SK-N-SH (cell line): Measurements from ENCODE around the gene LTB4R2. TPM values are rescaled to one million over a fixed set of nuclear protein-coding genes. Genes with fewer than 3 reads are reported as not detected.

Source experiments
- CTCF ChIA-PET: fragments of 300-600, 350-600 bp; formaldehyde crosslinking; extraction: SDS; loops from one replicate; lab custom pipeline; 2021; lab: Yijun Ruan, JAX
- POLR2A ChIA-PET: fragments of 350-600 bp; sonication (Branson Sonifier 250); formaldehyde crosslinking; extraction: SDS; loops from one replicate; lab custom pipeline; 2020; ENCODE audit warnings: antibody characterized with exemption, inconsistent platforms; lab: Yijun Ruan, JAX
- DNase-seq: peaks from one replicate; pipeline ENCODE4 v3.0.0; 2012
- H2AFZ ChIP-seq: fragments of 200-600 bp; sonication (generic); 2 replicates; pipeline ENCODE4 v1.8.1; 2016; ENCODE audit warnings: antibody characterized with exemption, mild to moderate bottlenecking, low read depth
- H3F3A ChIP-seq: fragments of 200-600 bp; sonication (generic); replicated peaks from 2 replicates; pipeline ENCODE3; 2016; ENCODE audit warnings: antibody characterized with exemption, mild to moderate bottlenecking; ENCODE audit not compliant: insufficient read depth
- H3K27ac ChIP-seq, 2 experiments: fragments of 200-500 bp in 1 of 2; fragments of 200-600 bp in 1 of 2; sonication (Bioruptor generic) in 1 of 2; sonication (generic), shearing (Covaris generic) in 1 of 2; 2 replicates each; pipeline versions ENCODE4 v1.5.1 to v1.6.1; 2014 to 2016; ENCODE audit warnings: low read depth in 2 of 2, inconsistent platforms in 1 of 2, low read length in 1 of 2, mild to moderate bottlenecking in 1 of 2, mixed read lengths in 1 of 2
- H3K27me3 ChIP-seq: fragments of 200-600 bp; sonication (generic), shearing (Covaris generic); 2 replicates; pipeline ENCODE4 v1.6.1; 2016; ENCODE audit warnings: mixed run types; ENCODE audit not compliant: insufficient read depth
- H3K36me3 ChIP-seq, 2 experiments: fragments of 200-500 bp in 1 of 2; fragments of 200-600 bp in 1 of 2; sonication (Bioruptor generic) in 1 of 2; sonication (generic) in 1 of 2; replicated peaks in 1 of 2; 2 replicates each; pipeline versions ENCODE3 to v1.5.1; 2014 to 2016; ENCODE audit warnings: low read length in 1 of 2, mild to moderate bottlenecking in 1 of 2; ENCODE audit not compliant: insufficient read depth in 2 of 2, control insufficient read depth in 1 of 2
- H3K4me1 ChIP-seq, 2 experiments: fragments of 200-500 bp in 1 of 2; fragments of 200-600 bp in 1 of 2; sonication (Bioruptor generic) in 1 of 2; sonication (generic), shearing (Covaris generic) in 1 of 2; 2 replicates each; pipeline versions ENCODE4 v1.5.1 to v1.6.1; 2014 to 2016; ENCODE audit warnings: low read depth in 1 of 2, low read length in 1 of 2, mixed run types in 1 of 2; ENCODE audit not compliant: insufficient read depth in 2 of 2, control insufficient read depth in 1 of 2
- H3K4me2 ChIP-seq: fragments of 200-600 bp; sonication (generic), shearing (Covaris generic); 2 replicates; pipeline ENCODE4 v1.6.1; 2017; ENCODE audit warnings: mixed run types
- H3K4me3 ChIP-seq, 2 experiments: fragments of 200-500 bp in 1 of 2; fragments of 200-600 bp in 1 of 2; sonication (Bioruptor generic) in 1 of 2; sonication (generic), shearing (Covaris generic) in 1 of 2; 2 replicates each; pipeline versions ENCODE4 v1.5.1 to v1.8.1; 2014 to 2016; ENCODE audit warnings: low read depth in 2 of 2, inconsistent platforms in 1 of 2, low read length in 1 of 2, mild to moderate bottlenecking in 1 of 2, mixed read lengths in 1 of 2, moderate library complexity in 1 of 2
- H3K79me2 ChIP-seq: fragments of 200-600 bp; sonication (generic); 2 replicates; pipeline ENCODE4 v1.8.1; 2017; ENCODE audit warnings: mild to moderate bottlenecking; ENCODE audit not compliant: insufficient read depth
- H3K9ac ChIP-seq: fragments of 200-600 bp; sonication (generic); 2 replicates; pipeline ENCODE4 v1.6.1; 2017; ENCODE audit warnings: mixed run types
- H3K9me2 ChIP-seq: fragments of 200-600 bp; sonication (generic); 2 replicates; pipeline ENCODE4 v1.6.1; 2017; ENCODE audit warnings: mixed run types
- H3K9me3 ChIP-seq: fragments of 200-600 bp; sonication (generic); 2 replicates; pipeline ENCODE4 v1.6.1; 2017; ENCODE audit warnings: mixed run types, mild to moderate bottlenecking, moderate library complexity
- H4K20me1 ChIP-seq: fragments of 200-600 bp; sonication (generic); 2 replicates; pipeline ENCODE4 v1.6.1; 2017; ENCODE audit warnings: mild to moderate bottlenecking, mixed run types; ENCODE audit not compliant: insufficient read depth
- CHD2 ChIP-seq: fragments of 150-350 bp; IDR thresholded peaks from 2 replicates; pipeline ENCODE4 v1.6.1; 2018; ENCODE audit warnings: low read length; ENCODE audit not compliant: partially characterized antibody
- ELF1 ChIP-seq: IDR thresholded peaks from 2 replicates; pipeline ENCODE4 v1.4.0; 2012
- EZH2phosphoT487 ChIP-seq: fragments of 200-600 bp; sonication (generic); IDR thresholded peaks from 2 replicates; pipeline ENCODE4 v1.6.1; 2017; ENCODE audit warnings: low read depth, mixed run types, mild to moderate bottlenecking, antibody characterized with exemption, moderate library complexity, borderline replicate concordance
- GABPA ChIP-seq: IDR thresholded peaks from 2 replicates; pipeline ENCODE4 v1.4.0; 2012; ENCODE audit warnings: low read depth, mild to moderate bottlenecking
- IRF3 ChIP-seq: fragments of 150-350 bp; IDR thresholded peaks from 2 replicates; pipeline ENCODE4 v1.6.1; 2016; ENCODE audit warnings: mild to moderate bottlenecking, low read depth, low read length
- JUND ChIP-seq: IDR thresholded peaks from 2 replicates; pipeline ENCODE4 v1.4.0; 2012
- MEF2A ChIP-seq: IDR thresholded peaks from 2 replicates; pipeline ENCODE4 v1.4.0; 2012; ENCODE audit warnings: low read depth, borderline replicate concordance
- MXI1 ChIP-seq: IDR thresholded peaks from 2 replicates; pipeline ENCODE4 v1.6.1; 2012; ENCODE audit warnings: mild to moderate bottlenecking, low read depth, low read length, improper control_type of control experiment
- NRF1 ChIP-seq: IDR thresholded peaks from 2 replicates; pipeline ENCODE4 v1.6.1; 2012; ENCODE audit warnings: low read depth, mild to moderate bottlenecking, low read length
- POLR2AphosphoS5 ChIP-seq: IDR thresholded peaks from 2 replicates; pipeline ENCODE4 v1.6.1; 2012; ENCODE audit warnings: low read depth, low read length
- RCOR1 ChIP-seq: fragments of 150-350 bp; IDR thresholded peaks from 2 replicates; pipeline ENCODE4 v1.6.1; 2017; ENCODE audit warnings: antibody characterized with exemption, low read length
- REST ChIP-seq: IDR thresholded peaks from 2 replicates; pipeline ENCODE4 v1.6.1; 2012; ENCODE audit warnings: mild to moderate bottlenecking, low read depth, low read length, moderate library complexity
- RXRA ChIP-seq: IDR thresholded peaks from 2 replicates; pipeline ENCODE4 v1.4.0; 2012; ENCODE audit warnings: low read depth, mild to moderate bottlenecking, borderline replicate concordance
- SIN3A ChIP-seq: IDR thresholded peaks from 2 replicates; pipeline ENCODE4 v1.6.1; 2012; ENCODE audit warnings: low read depth, mild to moderate bottlenecking, low read length, moderate library complexity, borderline replicate concordance
- SMC3 ChIP-seq: IDR thresholded peaks from 2 replicates; pipeline ENCODE4 v1.6.1; 2012; ENCODE audit warnings: low read depth, low read length, improper control_type of control experiment
- TEAD4 ChIP-seq: IDR thresholded peaks from 2 replicates; pipeline ENCODE4 v1.4.0; 2012; ENCODE audit warnings: mild to moderate bottlenecking, borderline replicate concordance; ENCODE audit not compliant: insufficient read depth
- USF1 ChIP-seq: IDR thresholded peaks from 2 replicates; pipeline ENCODE4 v1.4.0; 2012; ENCODE audit warnings: low read depth, borderline replicate concordance
- USF2 ChIP-seq: fragments of 150-350 bp; IDR thresholded peaks from 2 replicates; pipeline ENCODE4 v1.6.1; 2017; ENCODE audit warnings: antibody characterized with exemption, low read length, low read depth, borderline replicate concordance
- YY1 ChIP-seq: IDR thresholded peaks from 2 replicates; pipeline ENCODE4 v1.4.0; 2012; ENCODE audit warnings: low read depth, mild to moderate bottlenecking
- ZBTB33 ChIP-seq: IDR thresholded peaks from 2 replicates; pipeline ENCODE4 v1.4.0; 2012; ENCODE audit warnings: low read depth, borderline replicate concordance
- WGBS: methylation state at CpG from one replicate; pipeline ENCODE4 v1.1.6; 2017; ENCODE audit warnings: low lambda C conversion rate; 5-methylcytosine and 5-hydroxymethylcytosine counted together
- polyA plus RNA-seq, 3 experiments: library from polyadenylated mRNA; depleted of rRNA; stranded (reverse); fragments of >200 nt; gene quantifications; 2 replicates each; pipeline ENCODE4 v1.2.3, GENCODE V29; 2012

LTB4R2 gene
- polyA plus RNA-seq, 1 of the 3 experiments (the other 2 are of a cell fraction): 8.2 TPM

GRCh38 chr14:24307156-24307574 is 2.8 kb upstream of the LTB4R2 start:
- CTCF ChIA-PET: interaction anchor here (0.7 to 6.7 kb wide), 20 partner anchors 8 to 292 kb away, joined by 3 to 115 read pairs (median 12); partner anchors contain the start of genes DHRS1, NOP9, RABGGTA and TINF2
- no peaks in the 10 kb centered on the region for H3K9me2 ChIP-seq
- H3K9ac ChIP-seq: no peak overlapping the region
- no peak overlapping the region for H3K4me3 ChIP-seq
- peaks cover 27 to 74% of the 10 kb centered on the region in 2 experiments for H3K36me3 ChIP-seq
- H3K27me3 ChIP-seq: no peaks in the 10 kb centered on the region
- POLR2A ChIA-PET: interaction anchor here (1.2 kb wide), 1 partner anchor 119 kb away, joined by 3 read pairs; no protein-coding TSS in a partner anchor
- 87% methylated on average over 11 of the region's 11 CpGs for WGBS
- H3F3A ChIP-seq: peaks cover 4% of the 10 kb centered on the region
- H3K27ac ChIP-seq: no peak overlapping the region
- H4K20me1 ChIP-seq: no peaks in the 10 kb centered on the region
- TF ChIP-seq MXI1 (no peak), ZBTB33 (no peak), USF1 (no peak), JUND (no peak), EZH2phosphoT487 (no peak), SMC3 (no peak), ELF1 (no peak), USF2 (no peak), MEF2A (no peak), NRF1 (no peak), TEAD4 (no peak), YY1 (no peak), IRF3 (no peak), CHD2 (no peak), POLR2AphosphoS5 (no peak), RXRA (no peak), RCOR1 (no peak), SIN3A (no peak), GABPA (no peak), REST (no peak)
- peaks cover under 1% of the 10 kb centered on the region; the same call in 1 of the 2 replicates for H3K79me2 ChIP-seq
- H2AFZ ChIP-seq: no peak overlapping the region
- H3K4me1 ChIP-seq: peaks cover 0 to 2% of the 10 kb centered on the region in 2 experiments; a peak in 1 of 4 replicates
- no peak for DNase-seq
- no peaks in the 10 kb centered on the region for H3K9me3 ChIP-seq
- no peak overlapping the region for H3K4me2 ChIP-seq
